GM18520 (cell line): ENCODE data around the gene MRPS27.

Experiments
- ATAC-seq: cut with Tn5 transposase; IDR thresholded peaks from one replicate; pipeline ENCODE4 v1.9.1; 2021; ENCODE audit not compliant: unreplicated experiment

Gene MRPS27

DNA sequence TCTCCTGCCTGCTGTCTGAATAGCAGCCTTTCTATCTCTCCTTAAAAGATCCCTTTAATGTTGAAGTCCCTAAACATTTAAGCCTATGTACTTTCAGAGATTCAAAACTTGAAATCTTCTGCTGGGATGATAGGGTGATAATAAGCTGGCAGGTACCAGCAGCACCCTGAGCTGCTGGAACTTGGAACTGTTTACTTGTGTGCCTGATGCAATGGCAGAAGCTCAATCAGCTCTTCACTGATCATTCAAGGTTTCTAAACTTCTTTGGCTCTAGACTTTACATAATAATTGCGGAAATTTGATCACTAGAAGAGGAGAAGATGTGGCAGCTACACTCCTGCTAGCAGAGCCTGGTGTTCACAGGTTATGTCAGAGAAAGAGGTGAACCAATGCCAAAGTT is 27.6 kb downstream of the MRPS27 start:
- no peak for ATAC-seq

DNA sequence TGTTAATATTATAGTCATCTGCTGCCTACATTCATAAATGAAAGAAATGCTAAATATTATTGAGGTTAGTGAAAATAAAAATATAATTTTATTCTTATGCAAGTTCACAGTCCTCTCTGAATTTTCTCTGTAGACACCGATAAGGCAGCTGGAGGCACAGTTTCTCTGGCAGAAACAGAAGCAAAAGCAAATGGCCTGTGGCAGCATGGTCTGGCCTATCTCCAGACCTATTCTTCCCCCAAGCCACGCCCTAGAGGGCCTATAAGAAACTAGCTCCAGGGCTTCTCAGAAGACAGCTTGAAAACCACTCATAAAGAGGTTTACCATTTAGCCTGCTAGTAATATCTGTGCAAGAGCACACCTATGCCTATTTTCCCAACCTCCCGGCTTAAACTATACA is 28.4 kb downstream of the MRPS27 start:
- no peak for ATAC-seq

DNA sequence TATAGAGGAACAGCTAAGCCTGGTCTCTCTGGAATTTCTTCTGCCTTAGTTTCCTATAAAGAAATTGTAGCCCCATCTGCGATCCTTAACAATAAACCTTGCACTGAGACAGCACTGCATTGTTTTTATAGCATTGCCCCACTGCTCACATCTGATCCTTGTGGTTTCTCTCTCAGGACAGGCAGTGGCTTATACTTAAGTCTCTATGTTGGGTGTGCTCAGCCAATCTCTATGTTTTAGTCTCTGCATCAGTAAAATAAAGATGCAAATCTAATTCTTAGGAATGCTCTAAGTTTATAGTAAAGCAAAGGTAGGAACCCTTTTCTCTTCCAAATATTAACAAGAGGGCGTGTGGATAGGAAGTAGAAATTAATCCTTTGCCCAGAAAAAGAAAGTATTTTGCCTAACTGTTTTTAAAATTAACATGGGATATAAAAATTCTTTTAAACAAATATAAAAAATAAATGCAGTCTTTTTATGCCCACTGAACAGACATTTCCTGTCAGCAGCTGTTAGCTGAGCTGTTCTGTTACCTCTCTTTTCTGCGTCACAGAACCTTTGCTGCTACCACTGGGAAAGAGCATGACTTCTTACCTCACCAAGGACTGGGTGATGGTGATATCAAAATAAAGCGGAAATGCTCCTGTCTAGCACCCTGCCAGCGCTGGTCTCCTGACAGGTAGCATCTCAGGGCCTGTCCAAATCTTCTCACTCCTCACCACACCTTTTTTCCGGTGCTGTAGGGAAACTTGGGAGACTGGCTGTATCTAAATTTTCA is 29.5 kb downstream of the MRPS27 start:
- ATAC-seq: no peak

- ATAC-seq: no peak
Observed at GRCh38 chr5:72288924-72289323, 31.1 kb downstream of the MRPS27 start.

DNA sequence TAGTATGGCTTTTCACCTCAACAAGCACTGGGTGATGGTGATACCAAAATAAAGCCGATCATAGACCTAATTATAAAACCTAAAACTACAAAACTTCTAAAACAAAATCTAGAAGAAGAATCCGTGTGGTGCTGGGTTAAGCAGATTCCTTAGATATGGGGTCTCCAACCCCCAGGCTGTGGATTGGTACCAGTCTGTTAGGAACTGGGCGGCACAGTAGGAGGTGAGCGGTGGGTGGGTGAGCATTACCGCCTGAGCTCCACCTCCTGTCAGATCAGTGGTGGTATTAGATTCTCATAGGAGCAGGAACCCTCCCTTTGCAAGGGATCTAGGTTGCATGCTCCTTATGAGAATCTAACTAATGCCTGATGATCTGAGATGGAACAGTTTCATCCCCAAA is 33.2 kb downstream of the MRPS27 start:
- no peak for ATAC-seq

- ATAC-seq: no peak
Observed at GRCh38 chr5:72285424-72285821, 34.6 kb downstream of the MRPS27 start.

GRCh38 chr5:72284559-72285423 is 35.2 kb downstream of the MRPS27 start:
- ATAC-seq: no peak

DNA sequence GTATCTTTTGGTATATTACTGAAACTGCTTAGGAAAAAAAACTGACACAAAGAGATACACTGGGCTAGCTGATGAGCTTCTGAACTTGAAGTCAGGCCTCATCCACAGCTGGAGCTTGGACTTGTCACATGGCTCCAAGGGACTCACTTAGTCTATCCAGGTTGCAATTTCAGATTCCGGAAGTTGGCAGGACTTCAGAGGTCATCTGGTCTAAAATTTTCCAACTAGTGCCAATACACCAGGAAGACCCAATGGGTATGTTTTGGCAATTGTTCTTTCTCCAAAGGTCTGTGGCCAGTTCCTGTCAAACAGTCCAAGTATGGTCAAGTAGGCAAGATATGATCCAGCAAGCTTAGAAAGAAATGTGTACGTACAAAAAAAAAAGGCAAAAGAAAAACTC is 36.7 kb downstream of the MRPS27 start:
- no peak for ATAC-seq

GRCh38 chr5:72282878-72283277 is 37.2 kb downstream of the MRPS27 start:
- no peak for ATAC-seq

GRCh38 chr5:72281764-72282499 is 38.1 kb downstream of the MRPS27 start:
- no peak for ATAC-seq

DNA sequence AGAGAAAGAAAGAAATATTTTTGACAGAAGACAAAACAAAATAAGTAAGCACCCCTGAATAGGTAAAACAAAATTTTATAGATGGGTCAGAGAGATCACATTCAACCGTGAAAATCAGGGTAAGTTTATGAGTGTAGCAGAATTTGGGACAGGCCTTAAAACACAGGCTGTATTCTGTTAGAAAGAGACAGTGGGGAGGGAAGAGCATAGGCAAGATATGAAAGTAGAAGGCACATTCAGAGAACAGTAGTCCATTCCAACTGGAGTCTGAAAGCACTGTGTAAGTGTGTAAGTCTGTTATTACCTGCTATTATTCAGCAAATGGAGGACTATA is 38.6 kb downstream of the MRPS27 start:
- ATAC-seq: no peak

GRCh38 chr5:72280581-72281069 is 39.4 kb downstream of the MRPS27 start:
- ATAC-seq: no peak

DNA sequence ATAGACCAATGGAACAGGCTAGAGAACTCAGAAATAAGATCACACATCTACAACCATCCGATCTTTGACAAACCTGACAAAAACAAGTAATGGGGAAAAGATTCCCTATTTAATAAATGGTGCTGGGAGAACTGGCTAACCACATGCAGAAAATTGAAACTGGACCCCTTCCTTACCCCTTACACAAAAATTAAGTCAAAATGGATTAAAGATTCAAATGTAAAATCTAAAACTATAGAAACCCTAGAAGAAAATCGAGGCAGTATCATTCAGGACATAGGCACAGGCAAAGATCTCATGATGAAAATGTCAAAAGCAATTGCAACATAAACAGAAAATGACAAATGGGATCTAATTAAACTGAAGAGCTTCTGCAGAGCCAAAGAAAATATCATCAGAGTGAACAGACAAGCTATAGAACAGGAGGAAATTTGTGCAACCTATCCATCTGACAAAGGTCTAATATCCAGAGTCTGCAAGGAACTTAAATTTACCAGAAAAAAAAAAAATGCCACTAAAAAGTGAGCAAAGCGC is 43.8 kb downstream of the MRPS27 start:
- no peak for ATAC-seq

GRCh38 chr5:72273547-72273946 is 46.5 kb downstream of the MRPS27 start:
- ATAC-seq: no peak

DNA sequence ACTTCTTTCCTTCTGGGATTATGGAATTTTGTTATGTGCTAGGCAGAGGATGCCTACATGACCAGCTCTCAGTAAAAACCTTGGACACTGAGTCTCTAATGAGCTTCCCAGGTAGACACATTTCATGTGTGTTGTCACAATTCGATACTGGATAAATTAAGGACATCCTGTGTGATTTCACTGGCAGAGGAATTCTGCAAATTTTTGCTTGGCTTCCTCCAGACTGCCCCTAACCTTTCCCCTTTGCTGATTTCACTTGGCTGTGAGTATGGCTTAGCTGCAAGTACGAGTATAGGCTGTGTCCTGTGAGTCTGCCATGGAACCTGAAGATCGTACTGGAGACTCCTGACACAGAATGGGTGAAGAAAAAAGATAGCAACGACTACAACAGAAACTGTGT is 47.6 kb downstream of the MRPS27 start:
- ATAC-seq: no peak

DNA sequence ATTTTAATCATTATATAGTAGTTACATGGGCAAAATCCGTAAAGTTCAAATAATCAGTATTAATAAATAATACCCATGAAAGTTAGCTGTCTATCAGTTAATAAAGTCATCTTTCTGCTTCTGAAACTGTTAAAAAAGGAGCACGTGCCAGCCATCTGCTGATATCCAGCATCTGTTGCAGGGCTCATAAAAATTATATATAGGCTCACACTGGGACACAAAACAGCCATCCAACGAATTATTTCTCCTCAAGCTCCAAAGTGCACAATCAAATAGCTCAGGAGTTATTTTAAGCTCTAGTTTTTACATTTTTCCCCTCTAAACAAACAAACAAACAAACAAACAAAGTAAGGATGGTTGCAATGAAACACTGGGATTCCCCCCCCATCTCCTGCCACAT is 48.3 kb downstream of the MRPS27 start:
- no peak for ATAC-seq

DNA sequence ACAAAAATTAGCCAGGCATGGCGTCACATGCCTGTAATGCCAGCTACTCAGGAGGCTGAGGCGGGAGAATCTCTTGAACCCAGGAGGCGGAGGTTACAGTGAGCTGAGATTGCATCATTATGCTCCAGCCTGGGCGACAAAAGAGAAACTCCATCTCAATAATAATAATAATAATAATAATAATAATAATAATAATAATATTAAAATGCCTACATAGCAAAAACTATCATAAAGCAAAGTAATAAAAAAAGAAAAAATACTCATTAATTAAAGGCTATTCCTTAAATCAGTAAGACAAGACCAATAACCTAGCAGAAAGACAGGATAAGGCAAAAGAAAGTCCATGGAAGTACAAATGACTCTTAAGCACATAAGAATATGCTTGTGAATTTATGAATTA is 50.0 kb downstream of the MRPS27 start:
- ATAC-seq: no peak

- ATAC-seq: no peak
Observed at GRCh38 chr5:72269411-72269780, 50.6 kb downstream of the MRPS27 start.

- ATAC-seq: no peak
Observed at GRCh38 chr5:72268753-72269410, 51.2 kb downstream of the MRPS27 start.

- ATAC-seq: no peak
Observed at GRCh38 chr5:72268260-72268659, 51.8 kb downstream of the MRPS27 start.

- no peak for ATAC-seq
Observed at GRCh38 chr5:72267685-72268084, 52.4 kb downstream of the MRPS27 start.
